Stimulated activated CD8-positive, alpha-beta memory T cell treated with anti-CD3 and anti-CD28 coated beads, Interleukin-4, amount 100 ng/mL, for 24 hours (primary cell): ENCODE measurements around the gene PPP1R12B.
"Not testable (repeated sequence)": the region's sequence is repeated elsewhere in the genome, so short reads cannot be mapped to it uniquely, and the experiment has no call there.

Experiments used
- DNase-seq: peaks from one replicate; pipeline ENCODE4 v3.0.0-alpha.2; 2020; ENCODE audit warnings: low read depth

Gene PPP1R12B

GRCh38 chr1:202343652-202344349 is 4.7 kb upstream of the PPP1R12B start:
- no peak for DNase-seq

GRCh38 chr1:202348005-202348508 is 442 bp upstream of the PPP1R12B start:
- no peak for DNase-seq

GRCh38 chr1:202349206-202349928 is 868 bp downstream of the PPP1R12B start:
- DNase-seq, result no peak

GRCh38 chr1:202351725-202352124 is 3.2 kb downstream of the PPP1R12B start:
- DNase-seq, result no peak

- DNase-seq, result not testable (repeated sequence)
These were observed 4.2 kb downstream of the PPP1R12B start for GRCh38 chr1:202352583-202353197.

- DNase-seq, result no peak
These were observed 7.5 kb downstream of the PPP1R12B start for GRCh38 chr1:202355944-202356553.

- DNase-seq, result no peak
These were observed 9.0 kb downstream of the PPP1R12B start for GRCh38 chr1:202357506-202357905.

- no peak for DNase-seq
These were observed 12.7 kb downstream of the PPP1R12B start for GRCh38 chr1:202361224-202361623.

- DNase-seq, result no peak
These were observed 13.2 kb downstream of the PPP1R12B start for GRCh38 chr1:202361701-202362100.

- no peak for DNase-seq
These were observed 13.7 kb downstream of the PPP1R12B start for GRCh38 chr1:202362212-202362611.

GRCh38 chr1:202365092-202365815 is 16.8 kb downstream of the PPP1R12B start:
- no peak for DNase-seq

- DNase-seq, result no peak
These were observed 18.8 kb downstream of the PPP1R12B start for GRCh38 chr1:202367271-202367670.

GRCh38 chr1:202370906-202371305 is 22.4 kb downstream of the PPP1R12B start:
- not testable (repeated sequence) for DNase-seq

- DNase-seq, result no peak
These were observed 25.6 kb downstream of the PPP1R12B start for GRCh38 chr1:202374099-202374498.

- DNase-seq, result not testable (repeated sequence)
These were observed 26.7 kb downstream of the PPP1R12B start for GRCh38 chr1:202375175-202375574.

- DNase-seq, result no peak
These were observed 27.7 kb downstream of the PPP1R12B start for GRCh38 chr1:202376247-202376646.

GRCh38 chr1:202379884-202380529 is 31.5 kb downstream of the PPP1R12B start:
- DNase-seq, result not testable (repeated sequence)

- DNase-seq, result not testable (repeated sequence)
These were observed 32.0 kb downstream of the PPP1R12B start for GRCh38 chr1:202380535-202380934.

GRCh38 chr1:202381867-202382266 is 33.4 kb downstream of the PPP1R12B start:
- DNase-seq, result not testable (repeated sequence)

- DNase-seq, result not testable (repeated sequence)
These were observed 47.3 kb downstream of the PPP1R12B start for GRCh38 chr1:202395831-202396230.

GRCh38 chr1:202397256-202397655 is 48.8 kb downstream of the PPP1R12B start:
- DNase-seq, result no peak
